GM18867 (cell line): ENCODE results near the gene STXBP2.

Experiments
- ATAC-seq: cut with Tn5 transposase; IDR thresholded peaks from one replicate; pipeline ENCODE4 v1.9.1; 2021; ENCODE audit warnings: mild to moderate bottlenecking, moderate library complexity; ENCODE audit not compliant: unreplicated experiment

The STXBP2 gene

DNA sequence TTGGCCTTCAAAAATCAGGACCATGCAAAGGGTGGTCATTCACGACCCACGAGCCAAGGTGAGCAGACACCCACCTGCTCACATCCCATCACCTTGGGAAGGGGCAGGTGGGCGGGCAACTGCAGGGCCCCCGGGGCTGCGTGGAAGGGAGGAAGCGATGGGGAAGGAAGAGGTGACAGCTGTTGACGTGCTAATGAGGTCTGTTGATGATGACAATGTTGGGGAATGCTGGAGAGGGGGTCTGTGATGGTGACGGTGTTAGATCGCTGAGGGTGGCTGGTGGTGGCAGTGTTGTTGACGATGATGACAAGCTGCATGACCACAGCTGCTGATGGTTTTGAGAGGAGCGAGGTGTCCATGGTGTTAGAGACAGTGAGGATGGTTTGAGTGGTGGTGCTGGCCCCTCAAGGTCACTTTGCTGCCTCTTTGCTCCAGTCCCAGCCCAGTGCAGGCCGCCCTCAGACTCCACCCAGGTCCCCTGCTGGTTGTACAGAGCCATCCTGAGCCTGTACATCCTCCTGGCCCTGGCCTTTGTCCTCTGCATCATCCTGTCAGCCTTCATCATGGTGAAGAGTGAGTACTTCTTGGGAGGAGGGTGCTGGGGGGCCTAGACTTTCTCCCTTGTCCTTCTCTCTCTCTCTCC lies 40.9 kb downstream of the STXBP2 start:
- no peak for ATAC-seq

DNA sequence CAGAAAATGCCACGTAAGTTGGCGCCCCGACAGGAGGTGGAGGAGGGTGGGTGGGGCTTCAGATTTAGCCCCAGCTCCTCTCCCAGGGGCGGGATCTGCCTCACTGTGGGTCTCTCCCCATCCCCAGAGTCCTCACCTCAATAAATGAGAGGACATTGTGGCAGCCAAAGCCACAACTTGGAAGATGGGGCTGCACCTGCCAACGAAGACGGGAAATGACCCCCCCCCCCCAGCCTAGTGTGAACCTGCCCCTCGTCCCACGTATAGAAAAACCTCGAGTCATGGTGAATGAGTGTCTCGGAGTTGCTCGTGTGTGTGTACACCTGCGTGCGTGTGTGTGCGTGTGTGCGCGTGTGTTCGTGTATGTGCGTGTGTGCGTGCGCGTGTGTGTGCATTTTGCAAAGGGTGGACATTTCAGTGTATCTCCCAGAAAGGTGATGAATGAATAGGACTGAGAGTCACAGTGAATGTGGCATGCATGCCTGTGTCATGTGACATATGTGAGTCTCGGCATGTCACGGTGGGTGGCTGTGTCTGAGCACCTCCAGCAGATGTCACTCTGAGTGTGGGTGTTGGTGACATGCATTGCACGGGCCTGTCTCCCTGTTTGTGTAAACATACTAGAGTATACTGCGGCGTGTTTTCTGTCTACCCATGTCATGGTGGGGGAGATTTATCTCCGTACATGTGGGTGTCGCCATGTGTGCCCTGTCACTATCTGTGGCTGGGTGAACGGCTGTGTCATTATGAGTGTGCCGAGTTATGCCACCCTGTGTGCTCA lies 42.3 kb downstream of the STXBP2 start:
- peak; percentile 40 for ATAC-seq

DNA sequence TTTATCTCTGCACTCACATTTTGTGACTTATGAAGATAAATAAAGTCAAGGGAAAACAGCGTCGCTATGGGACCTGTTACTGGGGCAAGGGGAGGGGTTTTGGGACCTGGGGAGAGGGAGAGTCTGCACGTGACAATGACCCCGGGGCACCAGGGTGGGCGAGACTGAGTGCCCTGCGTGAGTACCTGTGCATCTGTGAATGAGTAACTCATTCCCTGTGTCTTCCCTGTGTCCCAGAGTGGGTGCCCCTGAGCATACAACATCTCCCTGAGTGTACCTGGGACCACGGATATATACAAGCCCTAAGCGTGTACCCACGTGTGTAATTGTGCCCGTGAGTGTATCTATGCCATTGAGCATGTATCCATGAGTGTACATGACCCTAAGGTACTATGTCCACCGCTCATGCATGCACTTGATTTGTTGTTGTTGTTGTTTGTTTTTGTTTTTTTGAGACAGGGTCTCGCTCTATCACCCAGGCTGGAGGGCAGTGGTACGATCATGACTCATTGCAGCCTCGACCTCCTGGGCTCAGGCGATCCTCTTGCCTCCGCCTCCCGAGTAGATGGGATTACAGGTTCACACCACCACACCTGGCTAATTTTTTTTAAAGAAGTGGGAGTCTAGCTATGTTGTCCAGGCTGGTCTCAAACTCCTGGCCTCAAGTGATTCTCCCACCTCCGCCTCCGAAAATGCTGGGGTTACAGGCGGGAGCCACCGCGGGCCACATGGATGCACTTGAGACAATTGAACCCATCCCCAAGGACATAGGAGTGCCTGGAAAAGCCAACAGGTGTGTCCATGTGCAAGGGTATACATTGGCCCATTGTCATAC lies 43.1 kb downstream of the STXBP2 start:
- ATAC-seq, result no peak

DNA sequence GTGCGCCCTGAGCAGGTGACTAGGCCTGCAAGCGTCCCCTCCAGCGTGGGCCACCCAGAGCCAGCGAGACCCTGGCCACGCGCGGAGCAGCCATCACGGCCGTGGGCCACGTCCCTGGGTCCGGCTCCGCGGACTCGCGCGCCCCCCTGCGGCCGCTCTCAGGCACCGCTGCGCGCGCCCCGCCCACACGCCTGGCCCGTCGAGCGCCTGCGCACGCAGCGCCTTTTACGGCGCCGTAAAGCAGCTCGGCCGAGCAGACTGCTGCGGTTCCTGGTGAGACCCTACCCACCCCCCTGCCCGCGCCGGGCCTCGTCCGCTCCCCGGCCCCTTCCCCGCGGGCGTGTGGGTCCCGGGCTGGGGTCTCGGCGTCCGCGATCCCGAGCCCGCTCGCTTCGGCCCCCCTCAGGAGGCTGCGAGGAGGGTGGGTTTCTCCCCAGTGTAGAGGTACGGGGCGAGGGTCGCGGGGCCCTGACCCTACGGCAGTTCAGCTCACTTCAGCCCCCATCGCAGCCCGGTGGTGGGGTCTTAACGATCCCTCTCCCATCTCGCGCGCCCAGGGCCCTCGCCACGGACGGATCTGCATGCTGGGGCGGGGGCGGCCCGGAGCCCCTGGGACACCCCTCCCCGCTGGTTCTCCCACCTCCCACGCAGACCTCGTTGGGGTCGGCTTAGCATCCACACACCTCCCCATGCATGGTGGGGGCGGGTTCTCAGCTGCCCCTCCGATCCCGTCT lies 43.9 kb downstream of the STXBP2 start, which contains the start of gene TRAPPC5:
TRAPPC5 (plus strand) TSS at position 228 of the 734 bp plus-strand sequence. CDS start 1,421 bp downstream, outside the sequence.
- ATAC-seq, result peak; percentile 64

DNA sequence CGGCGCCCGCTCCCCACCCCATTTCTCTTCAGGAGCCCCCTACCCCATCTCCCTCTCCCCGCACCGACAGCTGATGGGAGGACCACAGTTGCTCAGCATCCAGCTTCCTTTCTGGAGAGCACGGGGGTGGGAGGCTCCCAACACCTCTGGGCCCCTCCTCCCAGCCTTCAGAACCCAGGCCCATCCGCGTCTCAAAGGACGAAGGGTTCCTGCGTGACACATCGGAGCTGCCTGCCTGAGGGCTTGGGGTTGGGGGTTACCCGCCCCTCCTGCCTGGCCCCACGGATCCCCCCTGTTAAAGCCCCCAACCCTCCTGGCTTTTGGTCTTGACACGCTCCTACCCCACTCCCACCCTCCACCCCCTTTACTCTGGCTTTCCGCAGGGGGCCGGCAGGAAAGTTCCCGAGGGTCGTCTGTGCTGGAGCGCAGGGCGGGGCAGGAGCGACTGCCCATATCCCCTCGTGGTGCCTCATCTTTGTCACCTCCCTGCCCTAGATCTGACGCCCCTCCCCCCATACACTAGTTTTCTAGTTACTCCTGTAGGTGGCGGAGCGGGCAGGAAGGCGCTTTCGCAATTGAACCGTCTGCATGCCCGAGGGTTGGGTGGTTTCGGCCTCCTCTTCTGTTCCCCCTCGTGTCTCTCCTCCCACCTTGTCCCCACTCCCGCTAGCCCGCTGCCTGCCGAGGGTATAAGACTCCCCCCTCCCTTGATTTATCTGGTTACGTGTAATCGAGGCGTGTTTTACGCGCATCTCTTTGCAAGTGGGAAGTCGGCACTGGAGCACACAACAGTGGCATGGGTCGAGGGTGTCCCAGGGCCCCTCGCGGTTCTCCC lies 44.6 kb downstream of the STXBP2 start:
- peak; percentile 5 for ATAC-seq

DNA sequence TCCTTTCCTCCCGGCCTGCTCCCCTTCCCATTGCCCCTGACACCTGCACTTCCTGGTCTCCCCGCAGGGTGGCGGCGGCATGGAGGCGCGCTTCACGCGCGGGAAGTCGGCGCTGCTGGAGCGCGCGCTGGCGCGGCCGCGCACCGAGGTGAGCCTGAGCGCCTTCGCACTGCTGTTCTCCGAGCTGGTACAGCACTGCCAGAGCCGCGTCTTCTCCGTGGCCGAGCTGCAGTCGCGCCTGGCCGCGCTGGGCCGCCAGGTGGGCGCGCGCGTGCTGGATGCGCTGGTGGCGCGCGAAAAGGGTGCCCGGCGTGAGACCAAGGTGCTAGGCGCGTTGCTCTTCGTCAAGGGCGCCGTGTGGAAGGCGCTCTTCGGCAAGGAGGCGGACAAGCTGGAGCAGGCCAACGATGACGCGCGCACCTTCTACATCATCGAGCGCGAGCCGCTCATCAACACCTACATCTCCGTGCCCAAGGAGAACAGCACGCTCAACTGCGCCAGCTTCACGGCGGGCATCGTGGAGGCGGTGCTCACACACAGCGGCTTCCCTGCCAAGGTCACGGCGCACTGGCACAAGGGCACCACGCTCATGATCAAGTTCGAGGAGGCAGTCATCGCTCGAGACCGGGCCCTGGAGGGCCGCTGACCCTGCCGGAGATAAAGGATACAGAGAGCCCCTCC lies 45.4 kb downstream of the STXBP2 start:
- no peak for ATAC-seq

DNA sequence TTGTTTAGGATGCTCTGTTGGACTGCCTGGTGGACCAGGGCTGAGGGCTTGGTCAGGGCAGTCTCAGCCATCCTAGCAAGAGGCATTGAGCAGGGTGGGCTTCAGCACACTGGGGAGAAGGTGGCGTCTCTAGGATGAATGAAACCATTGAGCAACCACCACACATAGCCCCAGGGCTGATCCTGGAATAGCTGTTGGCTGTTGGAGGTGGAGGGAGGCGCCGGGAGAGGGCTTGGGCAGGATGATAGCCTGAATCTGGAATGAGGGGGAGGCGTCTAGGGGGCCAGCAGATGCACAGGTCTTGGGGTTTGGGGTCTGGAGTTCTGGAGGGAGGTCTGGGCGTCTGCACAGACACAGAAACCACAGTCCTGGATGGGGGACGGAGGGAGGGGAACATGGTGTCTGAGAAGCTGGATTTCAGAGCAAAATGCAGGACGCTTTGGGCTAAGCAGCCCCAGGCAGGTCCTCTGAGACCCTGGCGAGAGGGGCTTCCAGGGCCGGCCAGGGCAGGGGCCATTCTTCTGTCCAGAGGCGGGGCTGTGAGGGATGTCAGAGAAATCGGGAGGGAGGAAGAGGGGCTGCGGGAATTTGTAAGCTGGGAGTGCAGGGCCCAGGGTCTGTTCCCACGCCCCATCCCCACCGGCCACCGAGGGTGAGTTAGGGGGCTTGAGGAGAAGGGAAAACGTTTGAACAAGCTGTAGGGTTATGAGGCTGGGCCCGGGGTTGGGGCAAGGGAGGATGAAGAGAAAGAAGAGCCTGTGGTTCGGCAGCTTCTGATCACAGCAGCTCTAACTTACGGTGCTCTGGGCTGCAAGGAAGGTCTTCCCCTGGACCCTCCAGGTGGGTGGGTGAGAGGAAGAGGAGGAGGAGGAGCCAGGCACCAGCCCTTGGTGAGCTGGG lies 48.9 kb downstream of the STXBP2 start:
- no peak for ATAC-seq

DNA sequence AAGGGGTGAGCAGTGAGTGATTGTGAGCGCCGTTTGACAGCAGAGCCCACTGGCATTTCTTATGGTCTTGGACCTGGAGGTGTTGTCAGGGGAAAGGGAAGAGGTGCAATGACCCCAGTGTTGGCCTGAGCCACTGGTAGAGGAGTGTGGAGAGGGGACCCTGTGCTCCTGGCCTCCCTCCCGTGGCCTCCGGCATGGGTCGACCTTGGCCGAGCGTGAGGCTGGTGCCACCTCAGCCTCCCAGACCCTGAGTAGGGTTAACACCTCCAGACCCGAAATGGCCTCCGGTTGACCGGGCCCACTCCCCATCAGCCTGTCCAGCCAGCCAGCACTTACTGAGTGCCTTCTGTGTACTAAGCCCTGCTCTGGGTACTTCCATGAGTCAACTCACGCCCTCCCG lies 50.3 kb downstream of the STXBP2 start:
- ATAC-seq, result no peak

DNA sequence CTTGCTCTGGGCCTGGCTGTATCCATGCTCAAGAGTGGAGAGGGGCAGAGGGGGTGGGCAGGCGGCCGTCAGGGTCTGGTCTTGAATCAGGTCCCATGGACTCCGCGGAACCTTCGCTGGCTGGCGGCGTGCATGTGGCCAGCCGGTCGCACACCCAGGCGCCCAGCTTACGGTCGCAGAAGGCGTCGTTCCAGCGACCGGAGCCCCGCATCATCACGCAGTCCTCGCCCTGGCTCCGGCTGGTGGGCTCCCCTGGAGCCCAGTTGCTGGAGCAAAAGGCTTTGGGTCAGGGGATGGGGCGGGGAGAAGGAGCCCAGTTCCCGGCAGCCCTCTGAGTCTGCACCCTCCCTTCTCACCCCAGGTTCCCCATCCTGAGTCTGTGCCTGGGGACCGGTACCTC lies 52.3 kb downstream of the STXBP2 start:
- no peak for ATAC-seq

DNA sequence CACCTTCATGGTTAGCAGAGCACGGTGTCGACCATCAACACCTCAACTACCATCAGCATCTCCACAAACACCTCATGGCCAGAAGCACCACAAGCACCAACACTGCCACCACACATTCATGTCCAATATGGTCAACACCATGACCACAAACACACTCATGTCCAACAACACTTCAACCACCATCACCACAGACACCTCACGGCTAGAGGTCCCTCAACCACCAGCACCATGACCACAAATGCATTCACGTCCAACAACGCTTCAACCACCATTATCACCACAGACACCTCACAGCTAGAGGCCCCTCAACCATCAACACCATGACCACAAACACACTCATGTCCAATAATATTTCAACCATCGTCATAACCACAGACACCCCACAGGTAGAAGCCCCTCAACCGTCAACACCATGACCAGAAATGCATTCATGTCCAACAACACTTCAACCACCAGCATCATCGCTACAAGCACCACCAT lies 53.9 kb downstream of the STXBP2 start:
- ATAC-seq, result peak; percentile 49

DNA sequence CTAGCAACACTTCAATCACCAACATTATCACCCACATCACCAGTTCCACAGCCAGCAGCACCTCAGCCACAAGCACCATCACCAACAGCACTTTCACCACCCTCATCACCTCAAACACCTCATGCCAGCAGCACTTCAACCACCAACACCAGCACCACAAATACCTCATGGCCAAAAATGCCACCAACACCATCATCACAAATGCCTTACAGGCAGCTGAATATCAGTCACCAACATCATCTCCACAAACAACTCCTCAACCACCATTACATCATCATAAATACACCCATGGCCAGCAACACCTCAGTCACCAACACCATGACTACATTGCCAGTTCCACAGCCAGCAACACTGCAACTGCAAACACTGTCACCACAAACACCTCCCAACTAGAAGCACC lies 54.6 kb downstream of the STXBP2 start:
- ATAC-seq, result no peak

DNA sequence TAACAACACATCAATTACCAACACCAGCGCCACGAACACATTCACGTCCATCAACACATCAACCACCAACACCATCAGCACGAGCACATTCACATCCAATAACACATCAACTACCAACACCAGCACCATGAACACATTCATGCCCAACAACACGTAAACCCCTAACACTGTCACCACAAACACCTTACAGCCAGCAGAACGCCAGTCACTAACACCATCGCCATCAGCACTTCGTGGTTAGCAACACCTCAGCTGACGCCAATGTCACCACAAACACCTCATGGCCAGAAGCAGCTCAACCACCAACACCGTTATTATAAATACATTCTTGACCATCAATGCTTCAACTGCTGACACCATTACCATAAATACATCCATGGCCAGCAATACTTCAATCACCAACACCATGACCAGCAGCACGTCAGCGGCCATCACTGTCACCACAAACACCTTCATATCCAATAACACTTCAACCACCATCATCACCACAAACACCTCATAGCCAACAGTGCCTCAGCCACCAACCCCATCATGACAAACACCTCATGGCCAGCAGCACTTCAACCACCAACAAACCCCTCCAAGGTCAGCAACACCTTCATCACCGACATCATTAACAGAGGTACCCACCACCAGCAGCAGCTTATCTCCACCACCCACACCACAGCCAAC lies 55.6 kb downstream of the STXBP2 start:
- no peak for ATAC-seq

DNA sequence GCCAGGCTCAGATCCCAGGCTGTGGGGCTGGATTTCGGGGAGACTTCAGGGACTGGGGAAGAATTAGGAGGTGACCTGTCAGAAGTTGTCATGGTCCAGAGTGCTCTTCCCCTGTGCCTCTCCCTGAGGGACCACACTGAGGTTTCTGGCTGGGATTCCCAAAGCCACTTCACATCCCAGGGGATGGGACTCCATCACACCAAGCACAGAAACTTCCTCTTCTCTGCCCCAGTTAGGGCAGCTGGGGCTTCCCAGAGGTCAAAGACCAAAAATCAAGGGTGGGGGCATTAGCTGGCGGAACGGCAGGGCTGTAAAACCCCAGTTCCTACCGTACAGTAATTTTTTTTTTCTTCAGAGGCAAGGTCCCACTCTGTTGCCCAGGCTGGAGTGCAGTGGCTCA lies 57.6 kb downstream of the STXBP2 start:
- ATAC-seq, result no peak
